Testis (tissue), 2 donors: ENCODE results near the gene HK1.

Experiments
- POLR2A ChIP-seq: fragments of 450-650 bp; IDR thresholded peaks from one replicate; pipeline ENCODE4 v1.6.1; 2017; ENCODE audit warnings: antibody characterized with exemption, mild to moderate bottlenecking, moderate library complexity
- TF ChIP-seq, protein P1 (sequence below), 3 experiments: fragments of 450-650 bp in 2 of 3; fragments of 200-600 bp in 1 of 3; sonication (generic) in 1 of 3; IDR thresholded peaks; one replicate each; pipeline ENCODE4 v1.5.1; 2016 to 2019; ENCODE audit warnings: antibody characterized with exemption in 3 of 3, mild to moderate bottlenecking in 2 of 3, moderate library complexity in 1 of 3

DNA sequence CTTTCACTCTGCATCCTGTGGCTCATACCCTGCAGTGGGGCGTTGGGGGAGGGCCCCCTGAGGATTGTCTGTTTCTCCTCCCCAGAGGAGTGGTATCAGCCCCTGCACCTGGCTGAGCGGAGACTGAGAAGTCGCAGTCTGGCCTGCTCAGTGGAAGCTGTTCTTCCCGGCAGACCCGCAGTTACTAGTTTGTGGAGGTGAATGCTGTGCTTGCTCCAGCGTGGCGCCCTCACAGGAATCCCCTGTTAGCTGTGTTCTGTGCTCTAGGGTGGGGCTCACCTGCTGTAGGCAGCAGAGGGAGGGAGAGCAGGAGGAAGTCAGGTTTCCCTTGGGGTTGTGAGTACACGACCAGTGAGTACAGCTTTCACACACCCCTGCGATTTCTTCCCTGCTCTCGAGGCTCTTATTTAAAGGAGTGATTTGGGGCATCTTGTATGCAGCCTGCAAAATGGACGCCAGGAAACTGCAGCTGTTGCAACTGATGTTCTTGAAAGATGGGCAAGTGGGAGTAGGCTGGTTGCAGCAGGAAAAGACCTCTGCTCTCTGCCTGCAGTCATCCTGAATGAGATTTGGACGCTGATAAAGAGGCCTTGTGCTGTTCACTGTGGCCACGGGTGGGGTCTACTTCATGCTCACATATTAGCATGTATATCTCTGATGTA lies 66.4 kb downstream of the HK1 start:
- TF ChIP-seq, protein P1, sequence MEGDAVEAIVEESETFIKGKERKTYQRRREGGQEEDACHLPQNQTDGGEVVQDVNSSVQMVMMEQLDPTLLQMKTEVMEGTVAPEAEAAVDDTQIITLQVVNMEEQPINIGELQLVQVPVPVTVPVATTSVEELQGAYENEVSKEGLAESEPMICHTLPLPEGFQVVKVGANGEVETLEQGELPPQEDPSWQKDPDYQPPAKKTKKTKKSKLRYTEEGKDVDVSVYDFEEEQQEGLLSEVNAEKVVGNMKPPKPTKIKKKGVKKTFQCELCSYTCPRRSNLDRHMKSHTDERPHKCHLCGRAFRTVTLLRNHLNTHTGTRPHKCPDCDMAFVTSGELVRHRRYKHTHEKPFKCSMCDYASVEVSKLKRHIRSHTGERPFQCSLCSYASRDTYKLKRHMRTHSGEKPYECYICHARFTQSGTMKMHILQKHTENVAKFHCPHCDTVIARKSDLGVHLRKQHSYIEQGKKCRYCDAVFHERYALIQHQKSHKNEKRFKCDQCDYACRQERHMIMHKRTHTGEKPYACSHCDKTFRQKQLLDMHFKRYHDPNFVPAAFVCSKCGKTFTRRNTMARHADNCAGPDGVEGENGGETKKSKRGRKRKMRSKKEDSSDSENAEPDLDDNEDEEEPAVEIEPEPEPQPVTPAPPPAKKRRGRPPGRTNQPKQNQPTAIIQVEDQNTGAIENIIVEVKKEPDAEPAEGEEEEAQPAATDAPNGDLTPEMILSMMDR (IDR thresholded peaks at IDR 0.05), result no peak
- TF ChIP-seq POLR2A, result no peak
